ENCODE data around the gene TFEC. TPM values are rescaled to one million over a fixed set of nuclear protein-coding genes. Genes with fewer than 3 reads are reported as not detected.
"Not testable (repeated sequence)": the region's sequence is repeated elsewhere in the genome, so short reads cannot be mapped to it uniquely, and the experiment has no call there.

The TFEC gene
- total RNA-seq (2014; rRNA removed; shearing (Covaris generic)), result 0.51 and 0.63 TPM in 2 replicates

GRCh38 chr7:116030651-116031276 is at the start of gene TFEC:
TSS of gene TFEC (minus strand) at chr7:116030763. CDS start at chr7:115984441, 46,322 bp downstream.
- peak; percentile 64 for DNase-seq (ENCODE audit: low read depth)

- peak; percentile 84 for DNase-seq (ENCODE audit: low read depth)
These were observed 45.0 kb upstream of the TFEC start for GRCh38 chr7:116075351-116076145.

GRCh38 chr7:116071629-116072028 is 41.1 kb upstream of the TFEC start:
- no peak for DNase-seq (ENCODE audit: low read depth)

GRCh38 chr7:116064179-116064578 is 33.6 kb upstream of the TFEC start:
- no peak for DNase-seq (ENCODE audit: low read depth)

GRCh38 chr7:116062666-116063065 is 32.1 kb upstream of the TFEC start:
- no peak for DNase-seq (ENCODE audit: low read depth)

- DNase-seq (ENCODE audit: low read depth), result no peak
These were observed 21.4 kb upstream of the TFEC start for GRCh38 chr7:116052006-116052405.

GRCh38 chr7:116047261-116047660 is 16.7 kb upstream of the TFEC start:
- DNase-seq (ENCODE audit: low read depth), result not testable (repeated sequence)

GRCh38 chr7:116045532-116045931 is 15.0 kb upstream of the TFEC start:
- no peak for DNase-seq (ENCODE audit: low read depth)

GRCh38 chr7:116041615-116042014 is 11.1 kb upstream of the TFEC start:
- DNase-seq (ENCODE audit: low read depth), result no peak

GRCh38 chr7:116037401-116037800 is 6.8 kb upstream of the TFEC start:
- DNase-seq (ENCODE audit: low read depth), result no peak

GRCh38 chr7:116034411-116034810 is 3.8 kb upstream of the TFEC start:
- no peak for DNase-seq (ENCODE audit: low read depth)

GRCh38 chr7:116032886-116033285 is 2.3 kb upstream of the TFEC start:
- no peak for DNase-seq (ENCODE audit: low read depth)

GRCh38 chr7:116028787-116029186 is 1.8 kb downstream of the TFEC start:
- DNase-seq (ENCODE audit: low read depth), result no peak

GRCh38 chr7:116027786-116028185 is 2.8 kb downstream of the TFEC start:
- DNase-seq (ENCODE audit: low read depth), result no peak

GRCh38 chr7:116024826-116025809 is 5.4 kb downstream of the TFEC start:
- DNase-seq (ENCODE audit: low read depth), result no peak

GRCh38 chr7:116021237-116021636 is 9.3 kb downstream of the TFEC start:
- DNase-seq (ENCODE audit: low read depth), result no peak

- DNase-seq (ENCODE audit: low read depth), result no peak
These were observed 11.8 kb downstream of the TFEC start for GRCh38 chr7:116018731-116019130.

- no peak for DNase-seq (ENCODE audit: low read depth)
These were observed 16.9 kb downstream of the TFEC start for GRCh38 chr7:116013675-116014074.

GRCh38 chr7:116011584-116011983 is 19.0 kb downstream of the TFEC start:
- no peak for DNase-seq (ENCODE audit: low read depth)

GRCh38 chr7:116004762-116005161 is 25.8 kb downstream of the TFEC start:
- DNase-seq (ENCODE audit: low read depth), result not testable (repeated sequence)

- DNase-seq (ENCODE audit: low read depth), result no peak
These were observed 33.3 kb downstream of the TFEC start for GRCh38 chr7:115997221-115997620.

- no peak for DNase-seq (ENCODE audit: low read depth)
These were observed 34.9 kb downstream of the TFEC start for GRCh38 chr7:115995701-115996100.
